ENCODE data around the gene TRPM2. TPM values are rescaled to one million over a fixed set of nuclear protein-coding genes. Genes with fewer than 3 reads are reported as not detected.

Gene TRPM2
- total and polyA plus RNA-seq, 2 of the 4 experiments (the other 2 are of a cell fraction): not detected

GRCh38 chr21:44377922-44378645 is 24.7 kb downstream of the TRPM2 start:
- Histone ChIP-seq H2BK15ac (ENCODE audit: low read depth, low read length) (no peak overlapping the region), H3K4me3 (ENCODE audit: insufficient read depth, low read depth, low read length) (no peak overlapping the region), H3K4me2 (ENCODE audit: low read depth, low read length) (no peak overlapping the region), H4K5ac (ENCODE audit: low read depth, low read length) (no peak overlapping the region), H2BK20ac (ENCODE audit: low read depth, low read length) (no peak overlapping the region), H3K9me1 (ENCODE audit: insufficient read depth, low read length) (no peaks in the 10 kb centered on the region), H3K14ac (replicated peaks; ENCODE audit: low read depth, low read length) (no peak overlapping the region), H2BK120ac (ENCODE audit: low read depth, low read length) (no peak overlapping the region), H3K27me3 (ENCODE audit: control insufficient read depth, insufficient read depth, low read length) (peaks cover 2% of the 10 kb centered on the region), H4K8ac (ENCODE audit: low read depth in 2 of 2, low read length in 2 of 2) (no peak overlapping the region), H2AK5ac (ENCODE audit: low read depth, low read length) (no peak overlapping the region), H3K9ac (ENCODE audit: low read depth, low read length) (no peak overlapping the region), H4K91ac (ENCODE audit: insufficient read depth, low read depth, low read length) (no peak overlapping the region), H3K4ac (ENCODE audit: low read depth, low read length) (no peak overlapping the region), H4K20me1 (ENCODE audit: insufficient read depth, low read length) (no peaks in the 10 kb centered on the region), H3K9me3 (ENCODE audit: control insufficient read depth, insufficient read depth, low read length) (peaks cover 14% of the 10 kb centered on the region), H2AFZ (replicated peaks; ENCODE audit: low read length, poor library complexity) (no peak overlapping the region), H3K56ac (ENCODE audit: extremely low read depth, insufficient read depth, low read length) (no peak overlapping the region), H2BK5ac (ENCODE audit: low read depth, low read length, poor library complexity, severe bottlenecking) (no peak overlapping the region), H3K4me1 (ENCODE audit: control insufficient read depth, insufficient read depth, low read length) (no peaks in the 10 kb centered on the region), H3K18ac (ENCODE audit: low read depth, low read length) (no peak overlapping the region), H3K27ac (ENCODE audit: insufficient read depth, low read length) (no peak overlapping the region), H3K23ac (ENCODE audit: low read depth, low read length) (no peak overlapping the region), H3K36me3 (ENCODE audit: control insufficient read depth, insufficient read depth, low read length) (no peaks in the 10 kb centered on the region), H2AK9ac (replicated peaks; ENCODE audit: low read depth, low read length, poor library complexity) (no peak overlapping the region), H3K79me1 (ENCODE audit: low read depth in 1 of 2, low read length in 2 of 2) (no peaks in the 10 kb centered on the region)
- POLR2A ChIA-PET (ENCODE audit: unreplicated experiment): no interaction called here
- TF ChIP-seq RCOR1 (IDR thresholded peaks at IDR 0.05; ENCODE audit: insufficient replicate concordance, low read length) (no peak), BHLHE40 (IDR thresholded peaks at IDR 0.05; ENCODE audit: low read depth, low read length) (no peak), CEBPB (IDR thresholded peaks at IDR 0.05; ENCODE audit: low read depth, low read length) (no peak), RAD21 (IDR thresholded peaks at IDR 0.05; ENCODE audit: low read length) (no peak), NFE2L2 (IDR thresholded peaks at IDR 0.05; ENCODE audit: low read depth, low read length) (no peak), CTCF (conservative IDR thresholded peaks at IDR 0.05; ENCODE audit: low read depth, low read length) (no peak), SMC3 (IDR thresholded peaks at IDR 0.05; ENCODE audit: low read depth, low read length) (no peak), FOS (IDR thresholded peaks at IDR 0.05; ENCODE audit: low read depth, low read length) (no peak)
- BruUV-seq (replicated peaks): no TSS peak
- no peak for ATAC-seq (ENCODE audit: low read depth)
- dilution Hi-C loops (cut with HindIII; ENCODE audit: low sequenced_read_pairs, unreplicated experiment) (no loop called here), intact Hi-C loops (cut with micrococcal nuclease) (no loop called here), in situ Hi-C loops (cut with MboI; ENCODE audit: low sequenced_read_pairs) (no loop called here)
- 86% methylated on average over 8 of the region's 22 CpGs; no CpG with 5 or more reads in 1 of the 2 experiments for WGBS, 2 experiments (ENCODE audit: extremely low coverage in 2 of 2, insufficient read length in 1 of 2)
- CTCF ChIA-PET: no interaction called here
- DNase-seq: no peak

Data from IMR-90 (cell line).